BE2C (cell line): ENCODE data around the gene COL6A2.
"Not testable (repeated sequence)": the region's sequence is repeated elsewhere in the genome, so short reads cannot be mapped to it uniquely, and the experiment has no call there.

Experiments
- DNase-seq: peaks from one replicate; pipeline ENCODE4 v3.0.0-alpha.2; 2020
- H3K27me3 ChIP-seq: fragments of 250-450 bp; sonication (Bioruptor Pico); 2 replicates; pipeline ENCODE4 v1.5.1; 2020; ENCODE audit warnings: mild to moderate bottlenecking
- H3K36me3 ChIP-seq: fragments of 250-450 bp; sonication (Bioruptor Pico); 2 replicates; pipeline ENCODE4 v1.5.1; 2020; ENCODE audit warnings: mild to moderate bottlenecking
- H3K4me1 ChIP-seq: fragments of 250-450 bp; sonication (Bioruptor Pico); 2 replicates; pipeline ENCODE4 v1.5.1; 2020
- H3K4me3 ChIP-seq: 2 replicates; pipeline ENCODE4 v1.5.1; 2011; ENCODE audit warnings: low read depth, low read length
- H3K9me3 ChIP-seq: fragments of 250-450 bp; sonication (Bioruptor Pico); 2 replicates; pipeline ENCODE4 v1.5.1; 2020
- CTCF ChIP-seq: IDR thresholded peaks from 2 replicates; pipeline ENCODE4 v1.5.1; 2012; ENCODE audit warnings: mild to moderate bottlenecking, low read depth, low read length

COL6A2 gene

DNA sequence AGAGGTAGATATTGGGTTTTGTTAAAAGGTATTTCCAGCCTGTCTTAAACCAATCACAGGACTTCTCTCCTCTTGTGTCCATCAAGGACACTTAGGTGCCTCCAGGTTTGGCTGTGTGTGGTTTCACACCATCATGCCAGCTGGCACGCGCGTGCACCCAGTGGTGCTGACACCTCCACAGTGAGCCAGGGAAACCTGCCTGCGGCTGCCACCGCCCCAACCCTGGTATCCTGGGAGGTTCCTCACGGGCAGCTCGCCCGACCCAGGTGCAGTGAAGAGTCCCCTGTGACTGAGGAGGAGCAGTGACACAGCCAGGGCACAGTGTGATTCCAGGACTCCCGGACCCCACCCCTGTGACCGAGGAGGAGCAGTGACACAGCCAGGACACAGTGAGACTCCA is 13.2 kb upstream of the COL6A2 start:
- DNase-seq: no peak
- Histone ChIP-seq H3K36me3 (no peaks in the 10 kb centered on the region), H3K4me3 (no peak overlapping the region), H3K27me3 (no peaks in the 10 kb centered on the region), H3K9me3 (0 out of 2 replicates have a peak, but pooled peaks cover 2% of the 10 kb centered on the region), H3K4me1 (peaks cover 13% of the 10 kb centered on the region)
- TF ChIP-seq CTCF: no peak

- not testable (repeated sequence) for H3K4me1 ChIP-seq, H3K36me3 ChIP-seq, H3K27me3 ChIP-seq, H3K4me3 ChIP-seq, DNase-seq, H3K9me3 ChIP-seq
Measured at GRCh38 chr21:46085259-46085658, 12.7 kb upstream of the COL6A2 start.

DNA sequence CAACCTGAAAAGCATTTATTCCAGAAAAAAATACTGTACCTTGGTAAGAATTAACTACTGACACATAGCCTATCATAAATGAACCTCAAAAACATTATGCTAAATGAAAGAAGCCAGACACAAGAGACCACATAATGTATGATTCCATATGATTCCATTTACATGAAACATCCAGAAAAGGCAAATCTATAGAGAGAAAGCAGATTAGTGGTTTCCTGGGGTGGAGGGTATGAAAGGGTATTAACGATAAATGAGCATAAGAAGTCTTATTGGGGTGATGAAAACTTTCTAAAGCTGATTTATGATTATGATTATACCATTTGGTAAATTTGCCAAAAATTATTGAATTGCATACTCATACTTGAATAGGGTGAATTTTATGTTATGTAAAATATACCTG is 10.3 kb upstream of the COL6A2 start:
- Histone ChIP-seq H3K9me3 (no peaks in the 10 kb centered on the region), H3K36me3 (no peaks in the 10 kb centered on the region), H3K4me1 (no peaks in the 10 kb centered on the region), H3K4me3 (no peak overlapping the region), H3K27me3 (no peaks in the 10 kb centered on the region)
- no peak for TF ChIP-seq CTCF
- DNase-seq: no peak

- Histone ChIP-seq H3K27me3 (no peaks in the 10 kb centered on the region), H3K36me3 (no peaks in the 10 kb centered on the region), H3K4me3 (no peak overlapping the region), H3K4me1 (no peaks in the 10 kb centered on the region), H3K9me3 (no peaks in the 10 kb centered on the region)
- TF ChIP-seq CTCF: no peak
- no peak for DNase-seq
Measured at GRCh38 chr21:46088189-46088588, 9.7 kb upstream of the COL6A2 start.

DNA sequence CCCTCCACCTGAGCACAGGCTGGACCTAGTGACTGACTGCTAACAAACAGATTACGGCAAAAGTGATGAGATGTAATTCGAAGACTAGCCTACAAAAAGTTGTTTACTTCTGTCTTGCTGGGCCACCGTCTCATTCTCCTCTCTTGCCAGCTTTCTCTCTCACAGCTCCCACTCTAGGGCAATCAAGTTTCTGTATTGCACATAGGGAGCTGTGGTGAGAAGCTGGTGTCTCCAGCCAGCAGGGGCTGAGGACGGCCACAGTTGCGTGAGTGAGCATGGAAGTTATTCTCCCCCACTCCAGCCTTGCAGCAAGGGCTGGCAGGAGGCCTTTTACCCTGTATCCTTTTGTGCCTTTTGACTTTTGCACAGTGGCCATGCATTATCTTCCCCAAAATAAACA is 8.6 kb upstream of the COL6A2 start:
- no peak for DNase-seq
- no peaks in the 10 kb centered on the region for H3K4me1 ChIP-seq
- no peak for TF ChIP-seq CTCF
- H3K36me3 ChIP-seq: no peaks in the 10 kb centered on the region
- no peaks in the 10 kb centered on the region for H3K9me3 ChIP-seq
- no peak overlapping the region for H3K4me3 ChIP-seq
- H3K27me3 ChIP-seq: no peaks in the 10 kb centered on the region

GRCh38 chr21:46091118-46091517 is 6.8 kb upstream of the COL6A2 start:
- H3K9me3 ChIP-seq: no peaks in the 10 kb centered on the region
- no peaks in the 10 kb centered on the region for H3K4me1 ChIP-seq
- no peak for DNase-seq
- TF ChIP-seq CTCF: no peak
- H3K4me3 ChIP-seq: no peak overlapping the region
- H3K27me3 ChIP-seq: no peaks in the 10 kb centered on the region
- H3K36me3 ChIP-seq: no peaks in the 10 kb centered on the region

GRCh38 chr21:46091631-46092025 is 6.3 kb upstream of the COL6A2 start:
- DNase-seq: no peak
- Histone ChIP-seq H3K4me1 (no peaks in the 10 kb centered on the region), H3K36me3 (no peaks in the 10 kb centered on the region), H3K27me3 (no peaks in the 10 kb centered on the region), H3K9me3 (no peaks in the 10 kb centered on the region), H3K4me3 (no peak overlapping the region)
- TF ChIP-seq CTCF: no peak
